Osteoblast (primary cell): ENCODE results near the gene ARMH3. TPM values are rescaled to one million over a fixed set of nuclear protein-coding genes. Genes with fewer than 3 reads are reported as not detected.

ENCODE experiments used
- DNase-seq: peaks from one replicate; pipeline ENCODE4 v3.0.0; 2011; ENCODE audit warnings: low spot score, mixed read lengths; ENCODE audit not compliant: insufficient read length; ENCODE audit errors: missing footprints
- H2AFZ ChIP-seq: 2 replicates; pipeline ENCODE4 v1.6.0; 2011; ENCODE audit warnings: mild to moderate bottlenecking, low read length
- H3K27ac ChIP-seq: 2 replicates; pipeline ENCODE4 v1.5.1; 2011; ENCODE audit warnings: mild to moderate bottlenecking, low read depth, low read length, moderate library complexity
- H3K27me3 ChIP-seq: 2 replicates; pipeline ENCODE4 v1.6.0; 2012; ENCODE audit warnings: mild to moderate bottlenecking, control low read depth, inconsistent platforms, low read length, moderate library complexity; ENCODE audit not compliant: insufficient read depth
- H3K36me3 ChIP-seq: 2 replicates; pipeline ENCODE4 v1.5.1; 2011; ENCODE audit warnings: mild to moderate bottlenecking, low read length, control low read depth, moderate library complexity; ENCODE audit not compliant: insufficient read depth
- H3K4me1 ChIP-seq: 2 replicates; pipeline ENCODE4 v1.5.1; 2011; ENCODE audit warnings: mild to moderate bottlenecking, low read length, control low read depth, moderate library complexity; ENCODE audit not compliant: insufficient read depth
- H3K4me2 ChIP-seq: 2 replicates; pipeline ENCODE4 v1.6.0; 2011; ENCODE audit warnings: mild to moderate bottlenecking, low read length; ENCODE audit not compliant: insufficient read depth
- H3K4me3 ChIP-seq: fragments of 200-600 bp; sonication (generic); 3 replicates; pipeline ENCODE4 v1.5.1; 2012; ENCODE audit warnings: mild to moderate bottlenecking, low read length, inconsistent platforms; ENCODE audit not compliant: insufficient read depth
- H3K79me2 ChIP-seq: 2 replicates; pipeline ENCODE4 v1.6.0; 2012; ENCODE audit warnings: mild to moderate bottlenecking, low read length, control low read depth, inconsistent platforms; ENCODE audit not compliant: insufficient read depth
- H3K9me3 ChIP-seq: 2 replicates; pipeline ENCODE4 v1.5.1; 2011; ENCODE audit warnings: low read depth, low read length, control low read depth
- H4K20me1 ChIP-seq: 2 replicates; pipeline ENCODE4 v1.6.0; 2012; ENCODE audit warnings: mild to moderate bottlenecking, low read length, control low read depth; ENCODE audit not compliant: insufficient read depth
- total RNA-seq: library from RNA; depleted of rRNA; stranded (reverse); fragments of >200 nt; gene quantifications from 2 replicates; pipeline ENCODE4 v1.2.3, GENCODE V29; 2012
- TF ChIP-seq, protein P1 (sequence below): IDR thresholded peaks from 2 replicates; pipeline ENCODE4 v1.5.1; 2011; ENCODE audit warnings: mild to moderate bottlenecking, low read depth, low read length, moderate library complexity; ENCODE audit errors: extremely low read depth

The ARMH3 gene
- total RNA-seq, 1 donor = 9.4 TPM

DNA sequence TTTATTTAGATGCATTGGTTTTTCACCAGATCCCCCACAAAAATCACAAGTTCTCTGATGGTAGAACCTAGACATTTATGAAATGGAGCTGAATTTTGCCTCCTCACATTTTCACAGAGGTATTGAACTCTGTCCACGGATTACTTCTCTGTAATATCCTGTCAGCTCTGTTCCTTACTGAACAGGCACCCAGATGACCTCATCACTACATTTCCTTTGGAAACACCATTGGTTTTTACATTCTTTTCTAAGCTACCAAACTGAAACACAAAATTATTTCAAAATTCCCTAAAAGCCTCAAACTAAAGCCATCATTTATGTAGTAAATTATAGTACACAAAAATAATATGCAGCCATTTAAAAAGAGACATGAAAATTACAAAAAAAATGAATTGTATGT lies 114.1 kb downstream of the ARMH3 start:
- Histone ChIP-seq H3K4me2 (no peak overlapping the region), H4K20me1 (no peaks in the 10 kb centered on the region), H3K27me3 (no peaks in the 10 kb centered on the region), H3K36me3 (no peaks in the 10 kb centered on the region), H2AFZ (no peak overlapping the region), H3K9me3 (no peaks in the 10 kb centered on the region), H3K4me1 (peaks cover 45% of the 10 kb centered on the region), H3K27ac (peak overlapping the region; percentile 54), H3K4me3 (no peak overlapping the region), H3K79me2 (peaks cover 2% of the 10 kb centered on the region)
- TF ChIP-seq, protein P1, sequence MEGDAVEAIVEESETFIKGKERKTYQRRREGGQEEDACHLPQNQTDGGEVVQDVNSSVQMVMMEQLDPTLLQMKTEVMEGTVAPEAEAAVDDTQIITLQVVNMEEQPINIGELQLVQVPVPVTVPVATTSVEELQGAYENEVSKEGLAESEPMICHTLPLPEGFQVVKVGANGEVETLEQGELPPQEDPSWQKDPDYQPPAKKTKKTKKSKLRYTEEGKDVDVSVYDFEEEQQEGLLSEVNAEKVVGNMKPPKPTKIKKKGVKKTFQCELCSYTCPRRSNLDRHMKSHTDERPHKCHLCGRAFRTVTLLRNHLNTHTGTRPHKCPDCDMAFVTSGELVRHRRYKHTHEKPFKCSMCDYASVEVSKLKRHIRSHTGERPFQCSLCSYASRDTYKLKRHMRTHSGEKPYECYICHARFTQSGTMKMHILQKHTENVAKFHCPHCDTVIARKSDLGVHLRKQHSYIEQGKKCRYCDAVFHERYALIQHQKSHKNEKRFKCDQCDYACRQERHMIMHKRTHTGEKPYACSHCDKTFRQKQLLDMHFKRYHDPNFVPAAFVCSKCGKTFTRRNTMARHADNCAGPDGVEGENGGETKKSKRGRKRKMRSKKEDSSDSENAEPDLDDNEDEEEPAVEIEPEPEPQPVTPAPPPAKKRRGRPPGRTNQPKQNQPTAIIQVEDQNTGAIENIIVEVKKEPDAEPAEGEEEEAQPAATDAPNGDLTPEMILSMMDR = no peak
- no peak for DNase-seq

DNA sequence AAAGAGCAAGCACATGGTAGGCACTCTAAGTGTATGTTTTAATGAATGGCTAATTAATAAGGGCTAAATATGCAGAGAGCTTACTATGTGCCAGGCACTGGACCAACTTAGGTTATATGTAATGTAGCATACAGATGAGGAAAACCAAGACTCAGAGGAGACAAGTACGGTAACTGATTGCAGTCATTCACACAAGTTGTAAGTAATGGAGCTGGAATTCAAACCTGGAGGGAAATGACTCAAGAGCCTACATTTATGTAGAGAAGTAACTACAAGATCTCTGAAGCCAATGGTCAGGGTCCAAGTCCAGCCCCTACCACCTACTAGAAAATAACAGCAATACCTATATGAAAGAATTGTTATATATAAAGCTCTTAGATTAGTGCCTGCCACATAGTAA lies 115.1 kb downstream of the ARMH3 start:
- no peak for DNase-seq

DNA sequence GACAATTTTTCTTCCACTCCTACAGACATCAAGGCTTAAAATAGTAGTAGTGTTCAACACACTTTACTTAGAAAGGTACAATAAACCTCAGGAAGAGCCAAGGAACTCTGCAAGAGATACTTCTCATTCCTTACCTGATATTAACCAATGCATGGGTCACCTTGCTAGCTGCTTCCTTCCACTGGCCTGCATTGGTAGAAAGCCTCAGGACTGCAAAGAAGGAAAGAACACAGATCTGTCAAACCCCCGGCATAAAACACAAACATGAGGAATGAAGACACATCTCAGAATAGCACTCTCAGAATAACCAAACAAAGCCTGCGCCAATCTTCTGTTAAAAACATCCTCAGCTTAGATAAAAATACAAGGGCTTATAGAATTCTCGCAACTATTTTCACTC lies 116.2 kb downstream of the ARMH3 start:
- Histone ChIP-seq H3K79me2 (peaks cover 2% of the 10 kb centered on the region), H3K4me1 (peaks cover 45% of the 10 kb centered on the region), H3K36me3 (no peaks in the 10 kb centered on the region)

More for the DNA sequence above, 115.1 kb downstream of the ARMH3 start:
- no peaks in the 10 kb centered on the region for H4K20me1 ChIP-seq
- H3K4me3 ChIP-seq = no peak overlapping the region
- no peaks in the 10 kb centered on the region for H3K27me3 ChIP-seq
- peaks cover 2% of the 10 kb centered on the region for H3K79me2 ChIP-seq
- H2AFZ ChIP-seq = no peak overlapping the region
- TF ChIP-seq, protein P1 = no peak
- H3K36me3 ChIP-seq = no peaks in the 10 kb centered on the region
- H3K9me3 ChIP-seq = no peaks in the 10 kb centered on the region
- no peak overlapping the region for H3K4me2 ChIP-seq
- peak overlapping the region; percentile 54 for H3K27ac ChIP-seq
- peaks cover 45% of the 10 kb centered on the region for H3K4me1 ChIP-seq

DNA sequence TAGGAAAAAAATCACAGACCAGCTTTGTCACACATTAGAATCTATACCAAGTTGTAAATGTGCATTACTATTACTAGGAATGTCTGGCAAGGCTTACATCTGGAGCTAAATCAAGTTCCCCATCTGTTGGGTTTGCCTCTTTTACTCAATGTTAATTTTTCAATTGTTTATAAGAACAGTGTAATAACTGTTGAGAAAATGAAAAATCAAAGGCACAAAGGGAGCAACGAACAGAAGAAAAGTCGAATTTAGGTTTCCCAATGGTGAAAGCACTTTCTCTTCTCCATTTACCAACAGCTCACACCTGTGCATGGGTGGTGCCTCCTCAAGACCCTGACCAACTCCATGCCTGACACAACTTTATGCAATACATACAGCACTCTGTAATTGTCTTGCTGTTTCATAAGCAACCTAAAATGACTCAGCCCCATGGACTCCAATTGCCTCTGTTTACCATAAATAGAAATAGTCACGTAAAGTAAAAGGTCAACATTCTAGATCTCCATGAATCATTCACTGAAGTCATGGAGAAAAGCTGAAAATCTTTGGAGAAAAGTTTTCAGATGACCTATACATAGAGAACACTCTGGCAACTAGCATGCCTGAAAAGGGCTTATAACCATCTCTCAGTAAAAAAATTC lies 116.8 kb downstream of the ARMH3 start:
- H3K4me3 ChIP-seq = no peak overlapping the region
- TF ChIP-seq, protein P1 = no peak
- no peak for DNase-seq
- no peak overlapping the region for H2AFZ ChIP-seq
- H4K20me1 ChIP-seq = no peaks in the 10 kb centered on the region
- H3K4me1 ChIP-seq = peaks cover 45% of the 10 kb centered on the region
- peak overlapping the region; percentile 56 for H3K4me2 ChIP-seq
- H3K36me3 ChIP-seq = no peaks in the 10 kb centered on the region
- peaks cover 2% of the 10 kb centered on the region for H3K79me2 ChIP-seq
- H3K9me3 ChIP-seq = no peaks in the 10 kb centered on the region
- peak overlapping the region; percentile 87 for H3K27ac ChIP-seq
- no peaks in the 10 kb centered on the region for H3K27me3 ChIP-seq

More for the DNA sequence above, 116.2 kb downstream of the ARMH3 start:
- Histone ChIP-seq H3K27ac (peak overlapping the region; percentile 87), H3K4me3 (no peak overlapping the region), H2AFZ (no peak overlapping the region), H4K20me1 (no peaks in the 10 kb centered on the region), H3K9me3 (no peaks in the 10 kb centered on the region), H3K4me2 (peak overlapping the region; percentile 56), H3K27me3 (no peaks in the 10 kb centered on the region)
- TF ChIP-seq, protein P1 = no peak
- DNase-seq = no peak
